H9 (cell line): ENCODE results near the gene AMH. TPM values are rescaled to one million over a fixed set of nuclear protein-coding genes. Genes with fewer than 3 reads are reported as not detected.

ENCODE experiments used
- DNase-seq: peaks from one replicate; pipeline ENCODE4 v3.0.0-alpha.2; 2017
- H2AFZ ChIP-seq: one replicate; pipeline ENCODE4 v1.6.1; 2013; ENCODE audit warnings: mild to moderate bottlenecking, low read length, control low read depth, moderate library complexity
- H2AK5ac ChIP-seq: 2 replicates; pipeline ENCODE4 v1.6.1; 2013; ENCODE audit warnings: low read length, control low read depth, mixed read lengths; ENCODE audit not compliant: insufficient read length
- H2BK120ac ChIP-seq: one replicate; pipeline ENCODE4 v1.6.1; 2013; ENCODE audit warnings: low read depth, mild to moderate bottlenecking, low read length, control low read depth, inconsistent platforms; ENCODE audit not compliant: poor library complexity, severe bottlenecking
- H2BK12ac ChIP-seq: 2 replicates; pipeline ENCODE4 v1.6.1; 2013; ENCODE audit warnings: low read length, control low read depth, mixed read lengths, low read depth; ENCODE audit not compliant: insufficient read length
- H2BK15ac ChIP-seq: 2 replicates; pipeline ENCODE4 v1.6.1; 2013; ENCODE audit warnings: low read depth, low read length, control low read depth
- H2BK20ac ChIP-seq: one replicate; pipeline ENCODE4 v1.6.1; 2013; ENCODE audit warnings: low read depth, mild to moderate bottlenecking, low read length, control low read depth, inconsistent platforms; ENCODE audit not compliant: poor library complexity, severe bottlenecking
- H2BK5ac ChIP-seq: 2 replicates; pipeline ENCODE4 v1.6.1; 2013; ENCODE audit warnings: low read length, control low read depth, mixed read lengths; ENCODE audit not compliant: insufficient read length
- H3K14ac ChIP-seq: 2 replicates; pipeline ENCODE4 v1.6.1; 2013; ENCODE audit warnings: low read length, control low read depth; ENCODE audit not compliant: insufficient read depth
- H3K18ac ChIP-seq: 2 replicates; pipeline ENCODE4 v1.6.1; 2013; ENCODE audit warnings: low read depth, mild to moderate bottlenecking, mixed read lengths, low read length, control low read depth; ENCODE audit not compliant: insufficient read length
- H3K23ac ChIP-seq: 2 replicates; pipeline ENCODE4 v1.6.1; 2013; ENCODE audit warnings: low read length, control low read depth, mixed read lengths, low read depth; ENCODE audit not compliant: insufficient read length
- H3K23me2 ChIP-seq: 2 replicates; pipeline ENCODE4 v1.6.1; 2013; ENCODE audit warnings: low read depth, mild to moderate bottlenecking, mixed read lengths, low read length, control low read depth; ENCODE audit not compliant: insufficient read length, poor library complexity, severe bottlenecking
- H3K27ac ChIP-seq: 2 replicates; pipeline ENCODE4 v1.5.1; 2013; ENCODE audit warnings: low read length, control low read depth, mixed read lengths, low read depth; ENCODE audit not compliant: insufficient read length
- H3K27me3 ChIP-seq: 2 replicates; pipeline ENCODE4 v1.6.1; 2013; ENCODE audit warnings: low read length, control low read depth, inconsistent platforms; ENCODE audit not compliant: insufficient read depth
- H3K4ac ChIP-seq: 2 replicates; pipeline ENCODE4 v1.6.1; 2013; ENCODE audit warnings: low read depth, mild to moderate bottlenecking, control low read depth, inconsistent platforms, low read length, moderate library complexity
- H3K4me1 ChIP-seq: 2 replicates; pipeline ENCODE4 v1.6.1; 2013; ENCODE audit warnings: low read length, control low read depth, inconsistent platforms; ENCODE audit not compliant: insufficient read depth
- H3K4me2 ChIP-seq: 2 replicates; pipeline ENCODE4 v1.6.1; 2013; ENCODE audit warnings: low read length, control low read depth, mixed read lengths; ENCODE audit not compliant: insufficient read length, insufficient read depth
- H3K56ac ChIP-seq: 2 replicates; pipeline ENCODE4 v1.6.1; 2013; ENCODE audit warnings: low read depth, mild to moderate bottlenecking, mixed read lengths, low read length, control low read depth; ENCODE audit not compliant: insufficient read length
- H3K79me1 ChIP-seq: 2 replicates; pipeline ENCODE4 v1.6.1; 2013; ENCODE audit warnings: low read depth, mild to moderate bottlenecking, moderate library complexity, low read length, control low read depth, inconsistent platforms; ENCODE audit not compliant: insufficient read depth, poor library complexity, severe bottlenecking
- H3K79me2 ChIP-seq: 2 replicates; pipeline ENCODE4 v1.6.1; 2013; ENCODE audit warnings: low read length, control low read depth, inconsistent platforms; ENCODE audit not compliant: insufficient read depth
- H3K9ac ChIP-seq: 2 replicates; pipeline ENCODE4 v1.6.1; 2013; ENCODE audit warnings: low read length, control low read depth, mixed read lengths; ENCODE audit not compliant: insufficient read length; ENCODE audit errors: extremely low read depth
- H3K9me3 ChIP-seq: one replicate; pipeline ENCODE4 v1.6.1; 2013; ENCODE audit warnings: low read depth, low read length, inconsistent platforms; ENCODE audit not compliant: control insufficient read depth
- H3T11ph ChIP-seq: one replicate; pipeline ENCODE4 v1.6.1; 2013; ENCODE audit warnings: mild to moderate bottlenecking, low read length, control low read depth, inconsistent platforms
- H4K20me1 ChIP-seq: one replicate; pipeline ENCODE4 v1.6.1; 2013; ENCODE audit not compliant: control insufficient read depth, insufficient read length, insufficient read depth
- H4K5ac ChIP-seq: 2 replicates; pipeline ENCODE4 v1.6.1; 2013; ENCODE audit warnings: low read depth, mild to moderate bottlenecking, mixed read lengths, low read length, control low read depth; ENCODE audit not compliant: insufficient read length
- H4K8ac ChIP-seq: replicated peaks from 2 replicates; pipeline ENCODE4 v1.6.1; 2013; ENCODE audit warnings: low read length, control low read depth, mixed read lengths, low read depth; ENCODE audit not compliant: insufficient read length
- H4K91ac ChIP-seq: 2 replicates; pipeline ENCODE4 v1.6.1; 2013; ENCODE audit warnings: low read depth, mild to moderate bottlenecking, moderate library complexity, mixed read lengths, low read length, control low read depth; ENCODE audit not compliant: insufficient read length
- H3K27ac Mint-ChIP-seq, 3 experiments: 2 replicates in 2 of 3; 3 replicates in 1 of 3; pipeline ENCODE4 v1.8.0; 2020 to 2021; ENCODE audit warnings: mixed read lengths in 3 of 3, mild to moderate bottlenecking in 1 of 3, moderate library complexity in 1 of 3
- H3K27me3 Mint-ChIP-seq: 2 replicates; pipeline ENCODE4 v1.8.0; 2021; ENCODE audit warnings: low read depth, mild to moderate bottlenecking, moderate library complexity, mixed read lengths
- H3K36me3 Mint-ChIP-seq, 3 experiments: 2 replicates in 2 of 3; 3 replicates in 1 of 3; pipeline ENCODE4 v1.8.0; 2020 to 2021; ENCODE audit warnings: low read depth in 3 of 3, mixed read lengths in 3 of 3; ENCODE audit not compliant: insufficient read depth in 1 of 3
- H3K4me1 Mint-ChIP-seq, 2 experiments: 2 replicates each; pipeline ENCODE4 v1.8.0; 2020; ENCODE audit warnings: mixed read lengths in 2 of 2
- H3K4me3 Mint-ChIP-seq, 2 experiments: 2 replicates in 1 of 2; 3 replicates in 1 of 2; pipeline ENCODE4 v1.8.0; 2020 to 2021; ENCODE audit warnings: mild to moderate bottlenecking in 2 of 2, mixed read lengths in 2 of 2, moderate library complexity in 1 of 2
- H3K9me3 Mint-ChIP-seq, 2 experiments: 2 replicates in 1 of 2; 3 replicates in 1 of 2; pipeline ENCODE4 v1.8.0; 2020; ENCODE audit warnings: mild to moderate bottlenecking in 2 of 2, mixed read lengths in 2 of 2, moderate library complexity in 1 of 2
- CTCF ChIP-seq: fragments of 200-600 bp; sonication (generic); conservative IDR thresholded peaks from 3 replicates; pipeline ENCODE4 v1.8.0; 2021; ENCODE audit warnings: antibody characterized with exemption, mild to moderate bottlenecking
- WGBS: extraction: QIAGEN DNeasy Blood & Tissue Kit; methylation state at CpG from one replicate; pipeline ENCODE4 v1.1.7; 2013; ENCODE audit warnings: missing lambda C conversion rate, low lambda C conversion rate, mixed read lengths; ENCODE audit not compliant: insufficient read length; ENCODE audit errors: extremely low coverage; 5-methylcytosine and 5-hydroxymethylcytosine counted together
- total RNA-seq: library from RNA; stranded (reverse); gene quantifications from 2 replicates; pipeline ENCODE4 v1.2.1, GENCODE V29; 2021

The AMH gene
- total RNA-seq, 1 experiment from 2014 or later: 70.7 TPM

GRCh38 chr19:2244486-2244885 is 4.6 kb upstream of the AMH start:
- Histone ChIP-seq H2BK20ac (no peak overlapping the region), H3K79me1 (peaks cover 13% of the 10 kb centered on the region), H2AFZ (no peak overlapping the region), H3K9me3 (no peaks in the 10 kb centered on the region), H4K8ac (no peak overlapping the region), H2BK12ac (no peak overlapping the region), H3K4me1 (no peaks in the 10 kb centered on the region), H3K9ac (no peak overlapping the region), H4K91ac (no peak overlapping the region), H2AK5ac (no peak overlapping the region), H2BK120ac (no peak overlapping the region), H2BK5ac (no peak overlapping the region), H3K27me3 (no peaks in the 10 kb centered on the region), H4K20me1 (peaks cover 2% of the 10 kb centered on the region), H3K56ac (no peak overlapping the region), H3K27ac (no peak overlapping the region), H3K23ac (no peak overlapping the region), H3K79me2 (peaks cover 31% of the 10 kb centered on the region; the same call in 1 of the 2 replicates), H3T11ph (no peak overlapping the region), H3K14ac (no peak overlapping the region), H3K4me2 (no peak overlapping the region), H3K4ac (no peak overlapping the region), H3K23me2 (no peaks in the 10 kb centered on the region), H3K18ac (no peak overlapping the region), H2BK15ac (no peak overlapping the region), H4K5ac (no peak overlapping the region)
- Mint-ChIP-seq H3K27me3 (no peaks in the 10 kb centered on the region; the same call in 1 of the 2 replicates), H3K27ac (no peak overlapping the region; a peak in 1 of 7 replicates), H3K36me3 (peaks cover 16 to 51% (median 50%) of the 10 kb centered on the region in 3 experiments; a peak in 6 of 7 replicates), H3K9me3 (no peaks in the 10 kb centered on the region), H3K4me1 (peaks cover 16 to 19% of the 10 kb centered on the region in 2 experiments), H3K4me3 (no peak overlapping the region)
- no peak for TF ChIP-seq CTCF
- no CpG with 5 or more reads among the region's 21 CpGs for WGBS
- DNase-seq: no peak
